ENCODE measurements around the gene INSR. TPM values are rescaled to one million over a fixed set of nuclear protein-coding genes. Genes with fewer than 3 reads are reported as not detected.
"Not testable (repeated sequence)": the region's sequence is repeated elsewhere in the genome, so short reads cannot be mapped to it uniquely, and the experiment has no call there.

Gene INSR
- polyA plus RNA-seq (2014; cell fraction: cytosol; rRNA removed) = 8.4 and 10.8 TPM in 2 replicates
- 13.4 and 20.8 TPM in 2 replicates for polyA plus RNA-seq (2014; cell fraction: nucleus; rRNA removed)

DNA sequence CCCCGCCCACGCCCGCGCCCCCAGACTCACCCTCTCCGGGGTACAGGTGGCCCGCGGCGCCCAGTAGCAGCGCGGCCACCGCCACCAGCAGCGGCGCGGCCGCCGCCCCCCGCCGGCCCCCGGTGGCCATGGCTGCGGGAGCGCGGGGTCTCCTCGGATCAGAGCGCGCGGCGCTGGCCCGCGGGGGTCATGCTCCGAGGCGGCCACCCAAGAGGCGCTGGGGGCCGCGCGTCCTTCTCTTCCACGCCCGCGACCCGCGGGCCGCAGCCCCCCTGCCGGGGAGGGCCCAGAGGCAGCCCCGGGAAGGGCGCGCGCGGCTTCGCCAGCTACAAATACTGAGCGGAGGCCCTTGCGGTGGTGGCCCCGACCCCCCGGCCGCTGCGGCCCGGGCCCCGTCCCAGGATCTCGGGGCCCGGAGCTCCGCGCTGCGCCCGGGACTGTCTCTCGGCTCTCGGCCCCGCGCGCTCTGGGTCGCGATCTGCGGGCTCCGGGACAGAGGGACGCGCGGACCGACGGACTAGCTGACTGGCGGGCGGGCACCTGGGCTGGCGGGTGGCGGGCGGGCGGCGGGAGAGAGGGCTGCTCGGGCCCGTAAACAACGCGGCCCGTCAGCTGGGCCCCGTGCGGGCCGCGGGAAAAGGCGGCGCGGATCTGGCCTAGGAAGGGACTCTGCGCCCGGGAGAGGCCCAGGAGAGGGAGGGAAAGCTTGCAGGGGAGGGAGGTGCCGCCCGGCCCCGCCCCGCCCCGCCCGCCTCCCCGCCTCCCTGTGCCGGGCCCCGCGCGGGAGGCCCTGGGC, at the start of gene INSR:
TSS of gene INSR (minus strand) at position 653 of the 796 bp plus-strand sequence. CDS start at position 130, 523 bp downstream.
- DNase-seq (ENCODE audit: low spot score) = peak; percentile 86

DNA sequence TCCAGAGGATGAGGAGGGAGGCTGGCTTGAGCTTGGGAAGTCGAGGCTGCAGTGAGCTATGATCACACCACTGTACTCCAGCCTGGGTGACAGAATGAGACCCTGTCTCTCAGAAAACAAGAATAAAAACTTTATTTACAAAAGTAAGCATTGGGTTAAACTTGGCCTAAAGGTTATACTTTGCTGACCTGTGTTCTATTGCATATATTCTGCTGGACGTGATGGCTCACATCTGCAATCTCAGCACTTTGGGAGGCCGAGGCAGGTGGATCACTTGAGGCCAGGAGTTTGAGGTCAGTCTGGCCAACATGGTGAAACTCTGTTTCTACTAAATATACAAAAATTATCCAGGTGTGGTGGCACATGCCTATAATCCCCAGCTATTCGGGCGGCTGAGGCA, 47.9 kb upstream of the INSR start:
- no peak for DNase-seq (ENCODE audit: low spot score)

DNA sequence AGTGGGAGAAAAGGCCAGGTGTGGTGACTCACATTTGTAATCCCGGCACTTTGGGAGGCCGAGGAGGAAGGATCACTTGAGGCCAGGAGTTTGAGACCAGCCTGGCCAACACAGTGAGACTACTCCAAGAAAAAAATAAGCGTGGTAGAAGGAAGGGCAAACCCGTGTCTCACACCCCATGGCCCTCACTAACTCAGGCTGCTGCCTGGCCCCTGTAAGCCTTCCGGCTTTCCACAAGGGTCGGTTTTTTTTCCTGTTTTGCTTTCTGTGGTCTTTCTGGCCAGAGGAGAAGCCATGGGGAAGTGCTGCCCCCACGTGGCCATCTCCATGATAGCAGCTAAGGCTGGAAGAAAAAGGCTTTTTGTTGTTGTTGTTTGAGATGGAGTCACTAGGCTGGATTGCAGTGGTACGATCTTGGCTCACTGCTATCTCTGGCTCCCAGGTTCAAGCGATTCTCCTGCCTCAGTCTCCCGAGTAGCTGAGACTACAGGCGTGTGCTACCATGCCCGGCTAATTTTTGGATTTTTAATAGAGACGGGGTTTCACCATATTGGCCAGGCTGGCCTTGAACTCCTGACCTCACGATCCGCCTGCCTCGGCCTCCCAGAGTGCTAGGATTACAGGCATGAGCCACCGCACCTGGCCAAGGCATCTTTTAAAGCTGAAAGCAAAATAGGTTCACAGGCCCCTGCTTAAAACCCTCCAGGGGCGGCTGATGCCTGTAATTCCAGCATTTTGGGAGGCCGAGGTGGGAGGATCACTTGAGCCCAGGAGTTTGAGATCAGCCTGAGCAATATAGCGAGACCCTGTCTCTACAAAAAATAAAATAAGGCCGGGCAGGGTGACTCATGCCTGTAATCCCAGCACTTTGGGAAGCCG, 47.0 kb upstream of the INSR start:
- peak; percentile 70 for DNase-seq (ENCODE audit: low spot score)

DNA sequence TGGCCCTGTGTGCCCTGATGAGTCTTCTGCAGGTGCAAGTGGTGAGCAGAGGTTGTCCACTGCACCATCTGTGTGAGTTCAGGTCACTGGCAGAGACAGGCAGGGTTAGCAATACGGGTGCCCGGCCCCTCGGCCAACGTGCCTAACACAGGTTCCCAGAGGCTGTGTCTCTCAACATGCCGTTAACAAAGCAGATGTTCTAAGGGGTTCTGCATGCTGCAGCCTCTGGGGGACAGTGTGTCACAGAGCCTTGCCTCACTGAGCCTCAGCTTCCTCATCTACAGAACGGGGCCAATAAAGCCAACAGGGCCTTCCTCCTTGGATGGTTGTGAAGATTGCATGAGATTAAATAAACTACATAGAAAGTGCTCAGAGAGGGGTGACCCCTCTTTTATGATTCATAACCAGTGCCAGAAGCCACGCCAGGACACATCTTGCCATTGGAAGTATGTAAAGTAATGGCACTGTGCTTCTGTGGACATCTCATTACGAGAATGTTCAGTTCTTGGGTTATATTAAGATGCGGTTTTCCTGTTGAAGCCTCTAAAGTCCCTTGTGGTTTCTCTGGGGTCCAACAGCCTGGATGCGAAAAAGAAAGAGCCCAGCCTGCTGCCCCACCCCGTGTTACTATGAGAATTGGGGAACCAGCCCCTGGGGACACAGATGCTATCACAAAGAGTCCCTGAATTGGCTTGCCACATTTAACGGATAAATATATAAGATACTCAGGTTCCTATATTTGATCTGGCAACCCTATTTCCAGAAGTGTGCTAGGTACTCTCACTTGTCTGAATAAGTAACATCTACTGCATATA, 43.4 kb upstream of the INSR start:
- DNase-seq (ENCODE audit: low spot score) = no peak

DNA sequence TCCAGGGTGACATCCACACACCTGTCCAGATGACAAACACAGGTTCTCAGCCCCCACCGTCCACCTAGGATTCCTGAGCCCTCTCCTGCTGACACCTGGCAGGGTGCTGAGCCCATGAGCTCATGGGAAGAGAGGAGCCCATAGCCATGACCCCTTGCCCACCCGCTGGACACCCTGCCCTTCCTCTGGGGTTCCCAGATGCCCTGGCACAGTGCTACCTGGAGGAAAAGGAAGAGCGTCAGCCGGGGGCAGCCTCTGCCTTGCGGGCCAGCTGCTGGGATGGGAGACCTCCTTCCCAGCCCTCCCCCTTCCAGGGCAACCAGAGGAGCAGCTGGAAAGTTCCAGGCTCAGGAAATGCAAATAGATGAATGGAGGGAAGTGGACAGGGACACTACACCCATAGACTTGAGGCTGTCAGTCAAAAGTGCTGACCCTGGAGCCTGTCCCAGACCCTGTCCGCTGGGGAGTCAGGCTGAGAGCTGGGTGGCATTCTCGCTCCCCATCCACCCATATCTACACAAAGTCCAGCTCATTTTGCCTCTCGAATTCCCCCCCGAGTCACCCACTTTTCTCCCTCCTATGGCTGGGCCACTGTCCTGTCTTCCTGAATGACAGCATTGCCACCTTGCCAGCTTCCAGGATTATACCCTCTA, 42.2 kb upstream of the INSR start:
- DNase-seq (ENCODE audit: low spot score) = no peak

DNA sequence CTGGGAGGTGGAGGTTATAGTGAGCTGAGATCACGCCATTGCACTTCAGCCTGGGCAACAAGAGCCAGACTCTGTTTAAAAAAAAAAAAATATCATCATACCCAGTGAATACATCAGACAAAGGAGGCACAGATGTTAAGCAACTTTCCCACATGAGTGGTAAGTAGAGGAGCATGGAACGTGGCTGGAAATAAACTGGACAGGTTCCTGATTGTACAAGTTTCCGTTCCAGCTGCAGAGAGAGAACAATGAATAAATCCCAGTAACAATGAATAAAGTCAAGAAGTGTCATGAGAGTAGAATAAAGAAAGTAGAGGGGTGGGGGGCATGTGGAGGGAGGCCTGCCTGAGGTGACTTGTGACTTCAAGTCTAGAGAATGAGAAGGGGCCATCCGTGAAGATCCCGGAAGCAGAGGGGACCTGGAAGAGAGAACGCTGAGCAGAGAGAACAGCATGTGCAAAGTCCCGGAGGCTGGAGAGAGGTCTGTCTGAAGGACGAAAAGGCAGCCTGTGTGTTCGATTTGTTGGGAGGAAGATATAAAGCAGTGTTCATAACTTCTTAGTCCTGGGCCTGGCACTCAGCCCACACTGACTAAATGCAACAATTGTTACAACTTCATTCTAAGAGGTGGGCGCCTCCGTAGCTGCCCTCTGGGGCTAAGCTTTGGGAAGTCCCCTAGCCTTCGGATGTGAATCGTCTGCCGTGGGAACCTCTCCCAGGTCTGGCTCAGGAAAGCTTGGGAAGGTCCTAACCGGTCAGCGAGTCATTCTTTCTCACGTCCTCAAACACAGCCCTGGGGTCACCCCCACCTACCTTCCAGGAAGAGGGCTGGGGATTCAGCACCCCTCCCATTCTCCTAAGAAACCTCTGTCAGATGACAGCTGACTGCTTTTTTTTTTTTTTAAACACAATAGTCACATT, 39.2 kb upstream of the INSR start:
- no peak for DNase-seq (ENCODE audit: low spot score)

DNA sequence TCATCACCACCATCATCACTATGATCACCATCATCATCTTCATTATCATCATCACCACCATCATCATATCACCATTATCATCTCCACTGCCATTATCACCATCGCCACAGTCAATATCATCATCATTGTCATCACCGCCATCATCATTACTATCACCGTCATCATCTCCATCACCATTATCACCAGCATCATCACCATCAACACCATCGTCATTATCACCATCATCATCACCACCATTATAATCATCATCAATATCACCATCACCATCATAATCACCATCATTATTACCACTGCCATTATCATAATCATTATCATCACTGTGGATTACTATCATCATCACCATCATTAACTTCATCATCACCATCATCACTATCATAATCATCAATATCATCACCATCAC, 37.2 kb upstream of the INSR start:
- DNase-seq (ENCODE audit: low spot score) = no peak

DNA sequence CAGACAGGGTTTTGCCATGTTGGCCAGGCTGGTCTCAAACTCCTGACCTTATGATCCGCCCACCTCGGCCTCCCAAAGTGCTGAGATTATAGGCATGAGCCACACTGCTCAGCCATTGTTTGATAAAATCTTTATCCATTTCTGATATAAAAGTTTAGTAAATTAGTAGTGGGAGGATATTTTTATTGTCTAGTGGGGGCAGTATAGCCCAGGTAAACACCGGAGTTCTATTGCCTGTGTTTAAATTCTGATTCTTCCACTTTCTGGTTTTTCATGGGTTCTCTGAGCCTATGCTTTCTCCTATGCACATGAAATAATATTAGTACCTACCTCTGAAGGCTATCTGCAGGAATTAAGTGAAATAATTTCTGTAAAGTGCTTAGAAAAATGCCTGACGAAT, 34.4 kb upstream of the INSR start:
- no peak for DNase-seq (ENCODE audit: low spot score)

DNA sequence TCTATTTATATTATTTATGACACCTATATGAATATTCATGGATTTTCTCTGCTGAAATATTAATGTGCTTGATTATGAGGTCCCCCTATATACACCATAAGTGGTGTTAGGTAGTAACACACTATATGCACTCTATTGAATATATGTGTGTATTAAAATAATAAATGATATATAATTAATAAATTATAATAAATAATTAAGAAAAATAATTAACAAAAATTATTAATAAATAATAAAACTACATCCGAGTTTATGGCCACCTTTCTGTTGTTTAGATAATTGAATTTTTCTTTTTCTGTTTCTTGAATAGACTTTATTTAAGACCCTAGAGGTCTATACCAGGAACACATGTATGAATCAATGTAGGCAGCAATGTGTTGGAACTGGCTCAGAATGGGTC, 33.6 kb upstream of the INSR start:
- no peak for DNase-seq (ENCODE audit: low spot score)

DNA sequence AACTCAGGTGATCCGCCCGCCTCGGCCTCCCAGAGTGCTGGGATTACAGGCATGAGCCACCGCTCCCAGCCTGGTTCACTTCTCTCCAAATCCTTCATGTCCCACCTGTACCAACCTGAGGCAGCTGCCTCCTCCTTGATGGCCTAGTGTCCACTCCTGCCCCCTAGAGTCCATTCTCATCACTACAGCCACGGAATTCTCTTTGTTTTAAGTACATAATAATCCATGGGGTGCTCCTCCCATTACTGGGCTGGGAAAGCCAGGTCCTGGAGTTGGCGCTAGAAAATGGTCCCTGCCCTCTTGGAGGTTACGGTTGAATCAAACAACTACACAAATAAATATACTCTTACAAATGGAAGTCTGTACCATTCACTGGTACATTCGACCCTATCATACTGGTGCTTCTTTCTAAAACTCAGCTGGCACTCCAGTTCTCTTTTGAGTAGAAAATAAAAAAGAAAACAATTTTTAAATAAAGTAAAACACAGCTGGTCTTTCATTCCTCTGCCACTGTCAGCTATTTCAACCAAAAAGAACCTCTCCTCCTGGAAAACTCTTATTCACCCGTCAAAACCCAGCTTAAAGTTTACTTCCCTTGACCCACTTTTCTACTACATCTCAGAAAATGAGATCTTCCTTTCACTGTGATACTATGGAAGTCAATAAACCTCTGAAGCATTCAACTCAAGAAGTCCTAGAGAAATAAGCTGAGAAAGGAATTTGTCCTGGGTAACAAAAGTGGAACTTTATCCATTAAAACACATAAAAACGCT, 32.1 kb upstream of the INSR start:
- DNase-seq (ENCODE audit: low spot score) = no peak

DNA sequence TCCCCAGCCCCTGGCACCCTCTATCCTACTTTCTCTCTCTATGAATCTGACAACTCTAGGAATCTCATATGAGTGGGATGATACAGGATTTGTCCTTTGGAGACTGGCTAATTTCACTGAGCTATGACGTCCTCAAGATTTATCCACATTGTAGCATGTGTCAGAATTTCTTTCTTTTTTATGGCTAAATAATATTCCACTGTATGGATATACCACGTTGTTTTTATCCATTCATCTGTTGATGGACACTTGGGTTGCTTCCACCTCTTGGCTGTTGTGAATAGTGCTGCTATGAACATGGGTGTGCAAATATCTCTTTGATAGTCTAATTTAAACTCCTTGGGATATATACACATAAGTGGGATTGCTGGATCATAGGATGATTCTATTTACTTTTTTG, 24.0 kb upstream of the INSR start:
- DNase-seq (ENCODE audit: low spot score) = no peak

DNA sequence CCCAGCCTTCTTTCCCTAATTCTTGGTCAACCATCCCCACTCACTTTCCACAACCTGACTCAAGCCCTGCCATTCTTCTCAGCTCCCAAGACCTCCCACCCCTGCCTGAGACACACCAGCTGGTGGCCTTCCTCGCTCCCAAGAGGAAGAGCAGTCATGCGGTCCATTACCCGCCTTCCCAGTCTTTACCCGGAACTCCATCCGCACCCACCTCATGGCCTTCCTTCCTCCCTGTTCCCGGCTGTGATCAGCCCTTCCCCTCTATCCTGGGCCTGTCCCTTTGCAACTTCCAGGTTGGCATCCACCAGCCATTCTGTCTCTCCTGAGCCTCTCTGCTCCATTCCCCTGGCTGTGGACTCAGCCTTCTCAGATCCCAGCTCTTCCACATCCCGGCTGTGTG, 18.6 kb upstream of the INSR start:
- DNase-seq (ENCODE audit: low spot score) = no peak

DNA sequence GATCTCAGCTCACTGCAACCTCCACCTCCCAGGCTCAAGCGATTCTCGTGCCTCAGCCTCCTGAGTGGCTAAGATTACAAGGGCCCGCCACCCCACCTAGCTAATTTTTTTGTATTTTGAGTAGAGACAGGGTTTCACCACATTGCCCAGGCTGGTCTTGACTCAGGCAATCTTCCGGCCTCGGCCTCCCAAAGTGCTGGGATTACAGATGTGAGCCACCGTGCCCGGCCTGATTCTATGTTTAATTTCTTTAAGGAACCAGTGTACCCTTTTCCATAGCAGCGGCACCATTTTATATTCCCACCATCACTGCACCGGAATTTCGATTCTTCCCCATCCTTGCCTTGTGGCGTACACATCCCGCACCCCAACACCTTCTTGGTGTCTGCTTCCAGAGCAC, 17.7 kb upstream of the INSR start:
- DNase-seq (ENCODE audit: low spot score) = no peak

DNA sequence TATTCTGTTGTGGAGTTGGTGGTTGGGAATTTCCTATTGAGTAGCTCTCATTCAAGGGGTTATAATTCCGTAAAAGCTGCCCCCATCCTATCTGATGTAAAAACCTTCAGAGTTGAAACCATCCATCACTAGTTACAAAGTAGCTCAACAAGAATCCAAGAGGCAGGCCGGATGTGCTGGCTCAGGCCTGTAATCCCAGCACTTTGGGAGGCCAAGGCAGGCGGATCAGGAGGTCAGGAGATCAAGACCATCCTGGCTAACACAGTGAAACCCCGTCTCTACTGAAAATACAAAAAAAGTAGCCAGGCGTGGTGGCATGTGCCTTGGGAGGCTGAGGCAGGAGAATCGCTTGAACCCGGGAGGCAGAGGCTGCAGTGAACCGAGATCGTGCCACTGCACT, 14.1 kb upstream of the INSR start:
- not testable (repeated sequence) for DNase-seq (ENCODE audit: low spot score)

DNA sequence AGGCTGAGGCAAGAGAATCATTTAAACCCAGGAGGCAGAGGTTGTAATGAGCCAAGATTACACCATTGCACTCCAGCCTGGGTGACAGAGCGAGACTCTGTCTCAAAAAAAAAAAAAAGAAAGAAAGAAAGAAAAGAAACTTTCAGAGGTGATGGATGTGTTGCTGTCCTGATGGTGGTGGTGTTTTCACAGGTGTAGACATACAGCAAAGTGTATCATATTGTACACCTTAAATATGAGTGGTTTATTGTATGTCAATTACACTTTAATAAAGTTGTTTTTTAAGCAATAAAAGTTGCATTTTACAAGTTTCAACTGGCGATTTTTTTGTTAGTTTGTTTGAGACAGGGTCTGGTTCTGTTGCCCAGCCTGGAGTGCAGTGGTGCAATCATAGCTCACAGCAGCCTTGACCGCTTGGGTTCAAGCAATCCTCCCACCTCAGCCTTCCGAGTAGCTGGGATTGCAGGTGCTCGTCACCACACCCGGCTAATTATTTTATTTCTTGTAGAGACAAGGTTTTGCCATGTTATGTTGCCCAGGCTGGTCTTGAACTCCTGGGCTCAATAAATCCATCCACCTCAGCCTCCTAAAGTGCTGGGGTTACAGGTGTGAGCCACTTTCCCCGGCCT, 13.5 kb upstream of the INSR start:
- DNase-seq (ENCODE audit: low spot score) = no peak

DNA sequence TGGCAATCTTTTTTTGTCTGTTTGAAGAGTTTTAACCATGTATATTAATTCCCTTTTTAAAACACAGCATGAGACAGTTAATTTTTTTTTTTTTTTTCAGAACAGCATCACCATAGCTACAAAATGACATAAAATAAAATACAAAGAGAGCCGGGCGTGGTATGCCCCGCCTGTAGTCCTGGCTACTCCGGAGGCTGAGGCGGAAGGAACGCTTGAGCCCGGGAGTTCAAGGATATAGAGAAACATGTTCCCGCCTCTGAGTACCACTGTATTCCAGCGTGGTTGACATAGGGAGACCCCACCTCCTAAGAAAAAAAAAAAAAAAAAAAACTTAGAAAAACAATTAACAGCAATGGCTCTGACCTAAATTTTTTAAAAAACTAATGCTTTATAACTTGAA, 10.0 kb upstream of the INSR start:
- DNase-seq (ENCODE audit: low spot score) = no peak

DNA sequence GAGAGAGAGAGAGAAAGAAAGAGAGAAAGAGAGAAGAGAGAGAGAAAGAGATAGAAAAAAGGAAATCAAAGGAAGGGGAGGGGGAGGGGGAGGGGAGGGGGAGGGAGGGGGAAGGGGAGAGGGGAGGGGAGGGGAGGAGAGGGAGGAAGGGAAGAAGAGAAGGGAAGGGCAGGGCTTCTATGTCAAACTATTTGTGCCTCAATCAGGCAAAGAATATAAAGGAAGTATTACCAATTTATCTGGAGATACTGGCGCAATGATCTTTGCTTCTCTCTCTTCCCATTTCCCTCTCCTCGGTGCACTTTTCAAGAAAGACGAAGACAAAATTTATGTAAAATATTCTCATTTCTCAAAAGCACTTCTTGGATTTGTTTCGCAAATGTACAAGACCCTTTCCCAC, 9.3 kb upstream of the INSR start:
- DNase-seq (ENCODE audit: low spot score) = no peak

DNA sequence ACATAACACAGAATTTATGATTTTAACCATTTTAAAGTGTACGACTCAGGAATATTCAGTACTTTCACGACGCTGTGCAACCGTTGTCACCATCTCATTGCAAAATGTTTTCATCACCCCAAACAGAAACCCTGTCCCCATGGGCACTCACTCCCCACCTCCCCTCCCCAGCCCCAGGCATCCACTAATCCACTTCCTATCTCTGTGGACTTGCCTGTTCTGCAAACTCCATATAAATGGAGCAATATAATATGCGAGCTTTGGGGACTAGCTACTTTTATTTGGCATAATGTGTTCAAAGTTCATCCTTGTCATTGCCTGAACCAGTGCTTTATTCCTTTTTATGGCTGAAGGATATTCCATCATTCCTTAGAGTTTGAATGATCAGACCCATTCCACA, 7.3 kb upstream of the INSR start:
- no peak for DNase-seq (ENCODE audit: low spot score)

DNA sequence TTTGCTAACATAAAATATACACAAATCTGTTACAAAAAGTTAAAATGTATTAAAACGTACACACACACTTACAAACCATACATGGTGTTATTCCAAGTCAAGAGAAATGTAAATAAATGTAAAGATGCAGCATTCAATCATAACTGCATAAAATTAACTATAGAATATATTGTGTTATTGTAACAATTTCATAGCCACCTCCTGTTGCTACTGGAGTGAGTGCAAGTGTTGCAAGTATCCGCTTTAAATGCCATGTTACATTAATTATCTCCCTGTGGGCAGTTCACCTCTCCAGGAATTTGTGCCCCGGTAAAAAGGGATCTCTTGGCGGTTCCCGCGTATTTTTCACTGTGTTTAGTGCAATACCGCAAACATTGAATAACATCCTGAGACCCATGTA, 3.5 kb upstream of the INSR start:
- DNase-seq (ENCODE audit: low spot score) = no peak
